D721Med (cell line): ENCODE data around the gene SPEN.

ENCODE experiments used
- DNase-seq: peaks from one replicate; pipeline ENCODE4 v3.0.0; 2011; ENCODE audit warnings: low spot score; ENCODE audit not compliant: insufficient read length
- FAIRE-seq: peaks from 2 replicates; lab custom pipeline; 2011; peaks lifted over from hg19 to GRCh38; lab: Jason Lieb, UNC
- TF ChIP-seq, protein P1 (sequence below): IDR thresholded peaks from 2 replicates; pipeline ENCODE4 v1.5.1; 2012; ENCODE audit warnings: mild to moderate bottlenecking, control low read depth; ENCODE audit not compliant: insufficient read depth; ENCODE audit errors: missing control alignments

The SPEN gene

DNA sequence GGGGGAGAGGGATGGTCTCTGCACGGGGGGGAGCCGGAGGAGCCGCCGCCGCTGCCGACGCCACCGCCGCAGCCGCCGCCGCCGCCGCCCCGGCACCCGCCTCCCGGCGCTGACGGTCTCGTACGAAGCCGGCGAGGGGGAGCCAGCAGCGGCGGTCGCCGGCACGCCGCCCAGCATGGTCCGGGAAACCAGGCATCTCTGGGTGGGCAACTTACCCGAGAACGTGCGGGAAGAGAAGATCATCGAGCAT lies 311 bp downstream of the SPEN start:
- FAIRE-seq: no peak
- no peak for DNase-seq
- TF ChIP-seq, protein P1, sequence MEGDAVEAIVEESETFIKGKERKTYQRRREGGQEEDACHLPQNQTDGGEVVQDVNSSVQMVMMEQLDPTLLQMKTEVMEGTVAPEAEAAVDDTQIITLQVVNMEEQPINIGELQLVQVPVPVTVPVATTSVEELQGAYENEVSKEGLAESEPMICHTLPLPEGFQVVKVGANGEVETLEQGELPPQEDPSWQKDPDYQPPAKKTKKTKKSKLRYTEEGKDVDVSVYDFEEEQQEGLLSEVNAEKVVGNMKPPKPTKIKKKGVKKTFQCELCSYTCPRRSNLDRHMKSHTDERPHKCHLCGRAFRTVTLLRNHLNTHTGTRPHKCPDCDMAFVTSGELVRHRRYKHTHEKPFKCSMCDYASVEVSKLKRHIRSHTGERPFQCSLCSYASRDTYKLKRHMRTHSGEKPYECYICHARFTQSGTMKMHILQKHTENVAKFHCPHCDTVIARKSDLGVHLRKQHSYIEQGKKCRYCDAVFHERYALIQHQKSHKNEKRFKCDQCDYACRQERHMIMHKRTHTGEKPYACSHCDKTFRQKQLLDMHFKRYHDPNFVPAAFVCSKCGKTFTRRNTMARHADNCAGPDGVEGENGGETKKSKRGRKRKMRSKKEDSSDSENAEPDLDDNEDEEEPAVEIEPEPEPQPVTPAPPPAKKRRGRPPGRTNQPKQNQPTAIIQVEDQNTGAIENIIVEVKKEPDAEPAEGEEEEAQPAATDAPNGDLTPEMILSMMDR: no peak

DNA sequence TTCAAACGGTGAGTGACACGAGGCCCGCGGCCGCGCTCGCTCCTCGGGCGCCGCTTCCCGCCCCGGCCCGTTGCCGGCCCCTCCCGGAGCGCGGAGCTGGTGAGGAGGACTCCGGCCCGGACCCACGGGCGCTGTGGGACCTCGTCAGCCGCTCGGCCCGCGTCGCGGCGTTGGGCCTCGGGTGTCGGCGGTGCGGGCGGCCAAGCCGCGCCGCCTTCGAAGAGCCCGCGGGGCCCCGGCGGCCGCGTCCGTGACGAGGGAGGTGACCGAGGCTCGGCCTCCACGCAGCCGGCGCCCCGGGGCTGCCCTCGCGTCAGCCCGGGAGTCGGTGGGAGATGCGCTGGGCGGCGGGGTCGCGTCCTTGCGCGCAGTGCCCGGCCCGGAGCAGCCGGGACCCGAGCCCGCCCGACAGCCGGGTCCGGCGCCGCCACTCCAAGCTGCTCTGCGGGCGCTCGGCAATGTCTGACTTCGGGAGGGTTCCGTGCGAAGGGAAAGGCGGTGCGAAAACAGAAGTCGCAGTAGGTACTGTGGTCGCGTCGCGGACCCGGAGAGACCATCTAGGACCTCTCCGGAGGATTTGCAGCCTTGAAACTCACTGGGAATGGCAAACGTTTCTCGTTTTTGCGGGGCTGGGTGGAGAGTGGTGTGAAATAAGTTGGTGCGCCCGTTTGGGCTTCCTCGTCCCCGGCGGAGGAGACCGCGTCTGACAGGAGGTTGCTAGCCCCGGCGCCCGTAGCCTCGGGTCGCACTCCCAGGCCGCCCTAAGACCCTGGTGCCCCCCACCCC lies 829 bp downstream of the SPEN start:
- FAIRE-seq: no peak
- DNase-seq: no peak
- TF ChIP-seq, protein P1: no peak

DNA sequence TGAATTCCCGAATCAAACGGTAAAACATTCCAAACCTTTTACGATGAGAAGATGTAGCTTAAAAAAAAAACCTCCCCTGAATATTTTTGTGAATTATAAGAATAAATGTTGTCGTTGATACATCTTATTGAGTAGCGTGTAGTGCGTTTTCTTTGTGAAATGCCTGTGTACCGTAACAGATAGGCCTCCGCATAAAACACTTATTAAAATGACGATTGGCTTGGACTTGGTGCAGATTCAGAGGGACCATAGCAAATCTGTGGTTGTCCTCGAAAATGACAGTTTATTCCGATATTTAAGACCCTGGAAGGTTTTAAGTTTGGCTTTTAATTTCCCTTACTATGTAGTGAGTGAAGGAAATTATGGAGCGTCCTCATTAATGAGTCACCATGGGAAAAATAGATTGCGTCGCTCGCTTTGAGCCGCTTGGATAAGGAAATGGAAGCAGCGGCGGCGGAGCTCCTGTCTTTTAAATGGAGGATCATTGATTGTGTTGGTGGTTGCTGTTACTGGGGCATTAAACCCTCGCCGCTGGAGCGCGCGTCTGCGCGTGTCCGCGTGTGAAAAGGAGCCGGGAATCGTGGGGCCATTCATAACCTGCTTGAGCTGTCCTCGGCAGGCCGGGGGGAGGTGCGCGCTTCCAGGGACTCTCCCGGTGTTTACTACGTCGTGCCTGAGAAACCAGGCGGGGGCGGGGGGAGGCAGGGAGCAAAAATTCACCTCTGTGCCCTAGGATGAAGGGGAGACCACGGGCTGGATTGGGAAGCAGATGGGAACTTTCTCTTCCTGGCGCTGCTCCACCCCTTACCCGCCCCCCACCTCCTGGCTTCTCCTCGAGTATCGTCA lies 1.6 kb downstream of the SPEN start:
- FAIRE-seq: no peak
- no peak for DNase-seq
- TF ChIP-seq, protein P1: no peak

DNA sequence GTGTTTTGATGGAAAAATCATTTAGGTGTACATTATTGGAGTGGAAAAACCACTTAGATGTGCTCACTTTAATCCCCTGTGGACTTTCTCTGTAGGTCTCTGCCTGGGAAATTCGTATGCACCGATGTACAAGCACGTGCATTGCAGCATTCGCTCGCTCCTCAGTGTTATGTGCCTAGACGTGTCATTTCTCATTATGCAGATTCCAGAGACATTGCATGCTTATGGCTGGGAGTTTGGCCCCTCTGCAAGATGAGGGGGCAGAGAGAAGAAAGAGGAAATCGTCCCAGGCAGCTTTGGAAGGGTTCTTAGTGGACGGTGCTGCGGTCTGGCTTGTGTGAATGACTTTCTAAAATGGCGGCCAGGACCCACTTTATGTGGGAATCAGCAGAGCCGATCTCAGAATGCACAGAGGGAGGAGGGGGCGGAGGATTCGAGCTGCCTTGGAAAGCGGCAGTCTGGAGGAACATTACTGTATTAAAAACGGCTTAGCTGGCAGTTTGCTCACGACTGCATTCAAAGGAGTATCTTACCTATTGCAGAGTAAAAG lies 2.3 kb downstream of the SPEN start:
- FAIRE-seq: no peak
- DNase-seq: no peak
- TF ChIP-seq, protein P1: no peak

DNA sequence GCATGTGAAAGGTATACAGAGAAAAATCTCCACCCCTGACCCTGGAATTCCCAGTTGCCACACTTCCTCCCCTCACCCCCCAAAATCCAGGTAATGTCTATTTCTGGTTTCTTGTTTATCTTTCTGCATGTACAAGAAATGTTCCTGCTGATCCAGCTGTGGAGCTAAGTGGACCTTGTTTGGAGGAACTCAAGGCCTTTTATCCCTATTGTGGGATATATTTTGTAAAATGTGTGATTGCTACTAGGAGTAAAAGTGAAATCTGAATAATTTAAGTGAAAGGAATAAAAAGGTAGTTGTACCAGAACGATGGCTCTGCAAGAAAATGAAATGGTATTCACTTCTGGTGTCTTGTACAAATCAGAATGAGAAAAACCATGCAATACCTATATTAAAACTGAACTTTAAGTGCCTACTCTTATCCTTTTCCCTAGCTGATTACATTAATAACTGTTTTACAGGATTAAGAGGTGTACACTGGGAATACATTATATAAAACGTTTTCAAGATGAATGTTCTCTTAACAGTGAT lies 3.0 kb downstream of the SPEN start:
- DNase-seq (no peak), FAIRE-seq (no peak)
- TF ChIP-seq, protein P1: no peak

DNA sequence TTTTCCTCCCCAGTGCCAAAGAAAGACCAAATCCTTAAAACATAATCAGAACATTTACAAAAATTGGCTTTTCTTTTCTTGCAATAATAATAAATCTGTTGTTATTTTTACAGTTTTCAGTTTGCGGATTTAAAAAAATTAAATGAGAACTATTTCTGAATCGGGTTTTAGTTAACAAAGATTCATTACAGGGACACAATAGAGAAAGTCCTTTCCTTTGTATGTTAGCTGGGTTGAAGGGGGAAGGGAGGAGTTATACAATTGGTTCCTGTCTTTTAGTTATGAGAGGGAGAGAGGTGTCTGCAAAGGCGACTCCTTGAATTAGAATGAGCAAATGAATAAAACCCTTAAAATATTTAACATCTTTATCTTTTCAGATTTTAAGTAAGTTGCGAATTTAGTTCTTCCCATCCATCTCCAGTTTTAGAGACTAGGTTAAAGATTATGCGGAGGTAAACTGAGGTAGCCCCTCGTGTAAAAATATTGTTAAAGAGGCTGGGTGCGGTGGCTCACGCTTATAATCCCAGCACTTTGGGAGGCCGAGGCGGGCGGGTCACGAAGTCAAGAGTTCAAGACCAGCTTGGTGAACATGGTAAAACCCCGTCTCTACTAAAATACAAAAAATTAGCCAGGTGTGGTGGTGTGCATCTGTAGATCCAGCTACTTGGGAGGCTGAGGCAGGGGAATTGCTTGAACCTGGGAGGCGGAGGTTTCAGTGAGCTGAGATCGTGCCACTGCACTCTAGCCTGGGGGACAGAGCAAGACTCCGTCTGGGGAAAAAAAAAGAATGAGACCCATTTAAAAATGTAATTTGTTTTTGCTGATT lies 3.9 kb downstream of the SPEN start:
- no peak for DNase-seq
- TF ChIP-seq, protein P1: no peak
- FAIRE-seq: no peak
